HG03571 (cell line): Measurements from ENCODE around the gene DOK1.

Experiments
- ATAC-seq: cut with Tn5 transposase; IDR thresholded peaks from one replicate; pipeline ENCODE4 v1.9.1; 2021; ENCODE audit not compliant: unreplicated experiment

DOK1 gene

GRCh38 chr2:74566754-74567085 lies 12.2 kb downstream of the DOK1 start:
- no peak for ATAC-seq

GRCh38 chr2:74567881-74568280 lies 13.4 kb downstream of the DOK1 start:
- ATAC-seq: no peak

- no peak for ATAC-seq
These were observed 15.2 kb downstream of the DOK1 start for GRCh38 chr2:74569686-74570085.

GRCh38 chr2:74571058-74571457 lies 16.5 kb downstream of the DOK1 start:
- ATAC-seq: peak; percentile 65

GRCh38 chr2:74572178-74572925 lies 17.8 kb downstream of the DOK1 start:
- ATAC-seq: no peak

- ATAC-seq: no peak
These were observed 19.4 kb downstream of the DOK1 start for GRCh38 chr2:74573747-74574562.

GRCh38 chr2:74575320-74575719 lies 20.8 kb downstream of the DOK1 start:
- ATAC-seq: no peak

GRCh38 chr2:74576211-74576862 lies 21.8 kb downstream of the DOK1 start:
- no peak for ATAC-seq

GRCh38 chr2:74576863-74577229 lies 22.3 kb downstream of the DOK1 start:
- ATAC-seq: no peak

- ATAC-seq: no peak
These were observed 22.9 kb downstream of the DOK1 start for GRCh38 chr2:74577448-74577847.

- ATAC-seq: no peak
These were observed 23.9 kb downstream of the DOK1 start for GRCh38 chr2:74578408-74578807.

- no peak for ATAC-seq
These were observed 26.9 kb downstream of the DOK1 start for GRCh38 chr2:74581463-74581862.

GRCh38 chr2:74582184-74582583 lies 27.7 kb downstream of the DOK1 start:
- ATAC-seq: no peak

GRCh38 chr2:74583504-74583903 lies 29.0 kb downstream of the DOK1 start:
- ATAC-seq: no peak

- peak; percentile 52 for ATAC-seq
These were observed 29.6 kb downstream of the DOK1 start for GRCh38 chr2:74584088-74584645.

- no peak for ATAC-seq
These were observed 31.1 kb downstream of the DOK1 start for GRCh38 chr2:74585406-74586185.

- ATAC-seq: peak; percentile 64
These were observed 33.3 kb downstream of the DOK1 start for GRCh38 chr2:74587664-74588277.

GRCh38 chr2:74588664-74589063 lies 34.1 kb downstream of the DOK1 start:
- no peak for ATAC-seq

- ATAC-seq: no peak
These were observed 39.6 kb downstream of the DOK1 start for GRCh38 chr2:74593826-74594772.
